ENCODE measurements around the gene NQO1. TPM values are rescaled to one million over a fixed set of nuclear protein-coding genes. Genes with fewer than 3 reads are reported as not detected.

NQO1 gene
- total RNA-seq, 1 donor from 2014 or later, result 7.2 TPM

DNA sequence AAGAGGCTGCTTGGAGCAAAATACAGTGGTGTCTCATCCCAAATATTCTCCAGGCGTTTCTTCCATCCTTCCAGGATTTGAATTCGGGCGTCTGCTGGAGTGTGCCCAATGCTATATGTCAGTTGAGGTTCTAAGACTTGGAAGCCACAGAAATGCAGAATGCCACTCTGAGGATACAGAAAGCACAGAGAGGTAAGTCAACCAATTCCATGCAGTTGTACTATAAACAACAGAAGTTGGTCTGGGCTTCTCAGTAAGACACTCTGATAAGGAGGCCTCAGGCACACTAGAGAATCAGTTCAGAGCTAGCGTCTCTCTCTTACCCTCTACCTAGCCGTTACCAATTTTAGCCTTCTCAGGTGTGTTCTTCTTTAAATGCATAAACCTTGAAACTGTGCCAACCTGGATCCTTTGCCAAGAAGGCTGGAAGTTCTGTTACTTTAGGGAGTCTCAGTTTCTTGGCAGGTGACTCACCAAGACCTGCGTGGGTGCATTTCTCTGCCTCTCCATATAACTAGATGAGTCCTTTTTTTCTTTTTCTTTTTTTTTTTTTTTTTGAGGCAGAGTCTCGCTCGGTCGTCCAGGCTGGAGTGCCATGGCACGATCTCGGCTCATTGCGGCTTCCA lies 15.1 kb downstream of the NQO1 start:
- Mint-ChIP-seq H3K4me3 (ENCODE audit: unreplicated experiment) (no peak overlapping the region), H3K27ac (ENCODE audit: unreplicated experiment) (no peak overlapping the region), H3K4me1 (ENCODE audit: low read depth, unreplicated experiment) (no peaks in the 10 kb centered on the region), H3K27me3 (ENCODE audit: unreplicated experiment) (peaks cover 3% of the 10 kb centered on the region), H3K9me3 (ENCODE audit: unreplicated experiment) (no peaks in the 10 kb centered on the region), H3K36me3 (ENCODE audit: unreplicated experiment) (no peaks in the 10 kb centered on the region)
- TF ChIP-seq, protein P1, sequence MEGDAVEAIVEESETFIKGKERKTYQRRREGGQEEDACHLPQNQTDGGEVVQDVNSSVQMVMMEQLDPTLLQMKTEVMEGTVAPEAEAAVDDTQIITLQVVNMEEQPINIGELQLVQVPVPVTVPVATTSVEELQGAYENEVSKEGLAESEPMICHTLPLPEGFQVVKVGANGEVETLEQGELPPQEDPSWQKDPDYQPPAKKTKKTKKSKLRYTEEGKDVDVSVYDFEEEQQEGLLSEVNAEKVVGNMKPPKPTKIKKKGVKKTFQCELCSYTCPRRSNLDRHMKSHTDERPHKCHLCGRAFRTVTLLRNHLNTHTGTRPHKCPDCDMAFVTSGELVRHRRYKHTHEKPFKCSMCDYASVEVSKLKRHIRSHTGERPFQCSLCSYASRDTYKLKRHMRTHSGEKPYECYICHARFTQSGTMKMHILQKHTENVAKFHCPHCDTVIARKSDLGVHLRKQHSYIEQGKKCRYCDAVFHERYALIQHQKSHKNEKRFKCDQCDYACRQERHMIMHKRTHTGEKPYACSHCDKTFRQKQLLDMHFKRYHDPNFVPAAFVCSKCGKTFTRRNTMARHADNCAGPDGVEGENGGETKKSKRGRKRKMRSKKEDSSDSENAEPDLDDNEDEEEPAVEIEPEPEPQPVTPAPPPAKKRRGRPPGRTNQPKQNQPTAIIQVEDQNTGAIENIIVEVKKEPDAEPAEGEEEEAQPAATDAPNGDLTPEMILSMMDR (IDR thresholded peaks at IDR 0.05; ENCODE audit: partially characterized antibody, unreplicated experiment), result no peak
- no peak for DNase-seq

DNA sequence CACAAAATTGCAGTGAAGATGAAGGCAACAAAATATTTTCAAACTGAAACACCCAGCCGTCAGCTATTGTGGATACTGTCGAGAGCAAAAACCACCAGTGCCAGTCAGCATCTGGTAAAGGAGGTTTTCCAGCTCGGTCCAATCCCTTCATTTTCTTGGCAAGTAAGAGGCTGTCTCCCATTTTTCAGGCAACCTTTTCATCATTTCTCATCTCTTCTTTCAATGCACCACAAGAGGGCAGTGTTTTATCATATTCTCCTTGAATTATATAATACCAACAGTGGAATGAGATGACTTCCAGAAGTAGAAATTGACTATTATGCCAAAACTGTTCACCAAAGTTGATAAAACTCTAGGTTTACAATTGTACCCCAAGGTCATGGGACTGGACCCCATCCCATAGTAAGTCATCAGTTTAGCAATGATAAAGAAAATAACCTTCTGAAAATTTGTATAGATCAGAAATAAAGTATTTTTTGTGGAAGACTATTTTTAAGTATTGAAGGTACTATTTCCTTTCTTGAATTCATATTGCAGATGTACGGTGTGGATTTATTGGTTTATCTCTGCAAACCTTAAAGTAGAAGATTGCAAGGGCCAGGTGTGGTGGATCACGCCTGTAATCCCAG lies 16.8 kb downstream of the NQO1 start:
- no peak for DNase-seq
- no peaks in the 10 kb centered on the region for H3K4me1 Mint-ChIP-seq (ENCODE audit: low read depth, unreplicated experiment)

DNA sequence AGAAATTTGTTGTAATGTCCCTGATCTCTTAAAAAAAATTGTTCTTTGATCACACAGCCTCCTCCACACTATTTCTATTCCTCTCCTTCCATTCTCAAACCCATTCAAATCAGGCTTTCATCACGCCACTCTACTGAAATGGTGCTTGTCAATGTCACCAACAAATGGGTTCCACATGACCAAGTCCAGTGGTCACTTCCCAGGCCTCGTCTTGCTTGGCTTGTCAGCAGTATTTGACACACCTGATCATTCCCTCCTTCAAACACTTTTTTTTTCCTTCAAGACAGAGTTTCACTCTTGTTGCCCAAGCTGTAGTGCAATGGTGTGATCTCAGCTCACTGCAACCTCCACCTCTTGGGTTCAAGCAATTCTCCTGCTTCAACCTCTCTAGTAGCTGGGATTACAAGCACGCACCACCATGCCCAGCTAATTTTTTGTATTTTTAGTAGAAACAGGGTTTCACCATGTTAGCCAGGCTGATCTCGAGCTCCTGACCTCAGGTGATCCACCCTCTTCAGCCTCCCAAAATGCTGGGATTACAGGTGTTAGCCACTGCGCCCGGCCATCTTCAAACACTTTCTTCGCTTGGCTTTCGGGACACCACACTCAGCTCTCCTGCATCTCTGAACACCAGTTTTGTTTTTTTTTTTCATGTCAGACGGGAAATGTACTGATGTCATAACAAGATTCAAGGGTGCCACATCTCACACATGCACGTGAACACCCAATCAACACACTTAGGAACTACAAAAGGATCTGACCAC lies 18.3 kb downstream of the NQO1 start:
- no peaks in the 10 kb centered on the region for H3K9me3 Mint-ChIP-seq (ENCODE audit: unreplicated experiment)
- TF ChIP-seq, protein P1 (IDR thresholded peaks at IDR 0.05; ENCODE audit: partially characterized antibody, unreplicated experiment), result no peak
- no peaks in the 10 kb centered on the region for H3K4me1 Mint-ChIP-seq (ENCODE audit: low read depth, unreplicated experiment)
- no peak for DNase-seq
- no peak overlapping the region for H3K27ac Mint-ChIP-seq (ENCODE audit: unreplicated experiment)
- H3K4me3 Mint-ChIP-seq (ENCODE audit: unreplicated experiment), result no peak overlapping the region
- no peaks in the 10 kb centered on the region for H3K36me3 Mint-ChIP-seq (ENCODE audit: unreplicated experiment)
- H3K27me3 Mint-ChIP-seq (ENCODE audit: unreplicated experiment), result peaks cover 3% of the 10 kb centered on the region

More for the DNA sequence above, 16.8 kb downstream of the NQO1 start:
- peaks cover 3% of the 10 kb centered on the region for H3K27me3 Mint-ChIP-seq (ENCODE audit: unreplicated experiment)
- H3K36me3 Mint-ChIP-seq (ENCODE audit: unreplicated experiment), result no peaks in the 10 kb centered on the region
- TF ChIP-seq, protein P1 (IDR thresholded peaks at IDR 0.05; ENCODE audit: partially characterized antibody, unreplicated experiment), result peak; percentile 78
- no peak overlapping the region for H3K4me3 Mint-ChIP-seq (ENCODE audit: unreplicated experiment)
- H3K27ac Mint-ChIP-seq (ENCODE audit: unreplicated experiment), result no peak overlapping the region
- H3K9me3 Mint-ChIP-seq (ENCODE audit: unreplicated experiment), result no peaks in the 10 kb centered on the region

DNA sequence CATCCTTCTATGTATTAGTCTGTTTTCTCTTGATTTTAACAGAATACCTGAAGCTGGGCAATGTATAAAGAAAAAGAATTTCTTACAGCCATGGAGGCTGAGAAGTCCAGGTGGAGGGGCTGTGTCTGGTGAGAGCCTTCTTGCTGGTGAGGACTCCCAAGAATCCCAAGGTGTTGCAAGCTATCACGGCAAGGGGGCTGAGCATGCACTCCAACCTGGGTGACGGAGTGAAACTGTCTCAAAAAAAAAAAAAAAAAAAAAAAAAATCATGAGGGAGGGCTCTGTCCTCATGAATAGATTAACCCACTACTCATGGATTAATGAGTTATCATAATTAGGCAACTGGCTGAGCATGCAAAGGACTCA lies 19.4 kb downstream of the NQO1 start:
- no peak overlapping the region for H3K4me3 Mint-ChIP-seq (ENCODE audit: unreplicated experiment)
- TF ChIP-seq, protein P1 (IDR thresholded peaks at IDR 0.05; ENCODE audit: partially characterized antibody, unreplicated experiment), result no peak
- H3K9me3 Mint-ChIP-seq (ENCODE audit: unreplicated experiment), result no peaks in the 10 kb centered on the region
- H3K36me3 Mint-ChIP-seq (ENCODE audit: unreplicated experiment), result no peaks in the 10 kb centered on the region
- no peaks in the 10 kb centered on the region for H3K4me1 Mint-ChIP-seq (ENCODE audit: low read depth, unreplicated experiment)
- DNase-seq, result no peak
- H3K27ac Mint-ChIP-seq (ENCODE audit: unreplicated experiment), result no peak overlapping the region
- H3K27me3 Mint-ChIP-seq (ENCODE audit: unreplicated experiment), result peaks cover 3% of the 10 kb centered on the region

All from glutamatergic neuron (in vitro differentiated cells).